Measurements from ENCODE around the gene ME3.
"Not testable (repeated sequence)": the region's sequence is repeated elsewhere in the genome, so short reads cannot be mapped to it uniquely, and the experiment has no call there.

Gene ME3

DNA sequence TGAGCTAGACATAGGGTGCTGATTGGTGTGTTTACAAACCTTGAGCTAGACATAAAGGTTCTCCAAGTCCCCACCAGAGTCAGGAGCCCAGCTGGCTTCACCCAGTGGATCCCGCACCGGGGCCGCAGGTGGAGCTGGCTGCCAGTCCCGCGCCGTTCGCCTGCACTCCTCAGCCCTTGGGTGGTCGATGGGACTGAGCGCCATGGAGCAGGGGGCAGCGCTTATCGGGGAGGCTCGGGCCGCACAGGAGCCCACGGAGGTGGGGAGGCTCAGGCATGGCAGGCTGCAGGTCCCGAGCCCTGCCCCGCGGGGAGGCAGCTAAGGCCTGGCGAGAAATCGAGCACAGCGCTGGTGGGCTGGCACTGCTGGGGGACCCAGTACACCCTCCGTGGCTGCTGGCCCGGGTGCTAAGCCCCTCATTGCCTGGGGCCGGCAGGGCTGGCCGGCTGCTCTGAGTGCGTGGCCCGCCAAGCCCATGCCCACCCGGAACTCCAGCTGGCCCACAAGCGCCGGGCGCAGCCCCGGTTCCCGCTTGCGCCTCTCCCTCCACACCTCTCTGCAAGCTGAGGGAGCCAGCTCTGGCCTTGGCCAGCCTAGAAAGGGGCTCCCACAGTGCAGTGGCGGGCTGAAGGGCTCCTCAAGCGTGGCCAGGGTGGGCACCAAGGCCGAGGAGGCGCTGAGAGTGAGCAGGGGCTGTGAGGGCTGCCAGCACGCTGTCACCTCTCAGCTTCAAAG, 238.9 kb downstream of the ME3 start:
- not testable (repeated sequence) for DNase-seq (ENCODE audit: low read depth in 2 of 2)

DNA sequence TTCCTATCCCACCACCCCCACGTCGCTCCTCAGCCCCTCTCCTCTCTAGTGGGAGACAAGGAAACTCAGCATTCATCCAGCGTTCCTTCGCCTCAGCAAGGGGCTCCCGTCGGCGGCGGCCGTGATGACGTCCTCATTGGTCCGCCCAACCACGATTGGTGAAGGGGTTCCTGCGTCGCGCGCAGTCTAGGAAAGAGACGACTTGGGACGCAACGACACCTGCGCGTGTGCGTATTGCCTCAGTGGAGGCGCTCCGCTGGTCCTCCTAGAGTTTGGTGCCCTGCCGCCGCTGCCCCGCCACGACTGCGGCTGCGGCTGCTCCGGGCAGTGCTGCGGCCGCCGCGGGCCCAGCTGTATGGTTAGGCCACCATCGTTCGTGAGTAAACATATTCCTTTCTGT, 241.2 kb downstream of the ME3 start:
- no peak for DNase-seq (ENCODE audit: low read depth in 2 of 2)

- no peak for DNase-seq (ENCODE audit: low read depth in 2 of 2)
Observed at GRCh38 chr11:86427441-86427840, 245.0 kb downstream of the ME3 start.

DNA sequence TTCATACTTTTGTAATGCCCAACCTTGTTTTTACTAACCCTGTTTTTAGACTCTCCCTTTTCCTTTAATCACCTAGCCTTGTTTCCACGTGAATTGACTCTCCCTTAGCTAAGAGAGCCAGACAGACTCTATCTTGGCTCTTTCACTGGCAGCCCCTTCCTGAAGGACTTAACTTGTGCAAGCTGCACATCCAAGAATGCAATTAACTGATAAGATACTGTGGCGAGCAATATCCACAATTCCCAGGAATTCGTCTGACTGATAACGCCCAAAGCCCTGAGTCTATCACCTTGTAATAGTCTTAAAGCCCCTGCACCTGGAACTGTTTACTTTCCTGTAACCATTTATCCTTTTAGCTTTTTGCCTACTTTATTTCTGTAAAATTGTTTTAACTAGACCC, 248.9 kb downstream of the ME3 start:
- DNase-seq (ENCODE audit: low read depth in 2 of 2), result not testable (repeated sequence)

DNA sequence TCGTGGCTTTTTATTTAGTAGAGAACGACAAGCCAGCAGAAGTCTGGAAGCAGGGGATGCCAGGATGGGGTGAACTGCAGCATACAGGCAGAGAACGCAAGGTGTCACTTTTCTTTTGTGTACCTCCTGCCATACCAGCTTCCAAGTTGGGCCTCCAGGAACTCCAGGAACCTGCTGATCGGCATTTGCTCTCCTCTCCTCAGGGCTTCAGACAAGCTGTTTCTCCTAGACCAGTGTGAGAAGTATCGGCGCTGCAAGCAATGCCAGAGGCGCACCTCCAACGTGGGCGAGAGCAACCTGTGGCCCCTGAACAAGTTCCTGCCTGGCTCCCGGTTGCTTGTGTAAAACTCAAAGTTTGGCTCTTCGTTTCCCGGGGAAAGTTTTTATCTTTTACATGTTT, 250.0 kb downstream of the ME3 start:
- DNase-seq (ENCODE audit: low read depth in 2 of 2), result no peak

- no peak for DNase-seq (ENCODE audit: low read depth in 2 of 2)
Observed at GRCh38 chr11:86421946-86422345, 250.5 kb downstream of the ME3 start.

DNA sequence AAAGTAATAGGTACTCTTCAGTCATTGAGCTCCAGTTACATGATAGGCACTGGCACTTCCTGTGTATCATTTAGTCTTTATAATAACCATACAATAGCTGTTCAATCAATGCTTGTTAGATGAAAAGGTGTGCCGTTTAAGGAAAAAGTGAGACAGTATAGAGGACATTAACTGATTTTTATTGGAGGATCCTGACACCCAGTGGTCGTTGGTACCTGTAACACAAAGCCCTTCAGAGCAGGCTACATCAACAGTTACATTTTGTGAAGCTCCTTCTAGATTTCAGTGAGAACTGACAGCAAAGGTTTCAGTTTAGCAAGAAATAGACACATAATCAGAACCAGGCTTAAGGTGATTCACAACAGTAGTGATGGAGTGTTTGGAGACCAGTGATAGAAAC, 253.5 kb downstream of the ME3 start:
- DNase-seq (ENCODE audit: low read depth in 2 of 2), result no peak

DNA sequence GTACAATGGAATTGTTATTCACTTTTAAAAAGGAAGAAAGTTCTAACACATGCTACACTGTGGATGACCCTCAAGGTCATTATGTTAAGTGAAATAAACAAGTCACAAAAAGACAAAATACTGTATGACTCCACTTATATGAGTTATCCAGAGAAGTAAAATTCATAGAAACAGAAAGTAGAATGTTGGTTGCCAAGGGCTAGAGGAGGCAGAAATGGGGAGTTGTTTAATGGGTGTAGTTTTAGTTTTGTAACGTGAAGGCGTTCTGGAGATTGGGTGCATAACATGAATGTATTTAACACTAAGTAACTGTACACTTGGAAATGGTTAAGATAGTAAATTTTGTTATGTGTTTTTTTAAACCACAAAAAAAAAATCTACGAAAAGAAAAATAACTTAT, 253.9 kb downstream of the ME3 start:
- no peak for DNase-seq (ENCODE audit: low read depth in 2 of 2)

DNA sequence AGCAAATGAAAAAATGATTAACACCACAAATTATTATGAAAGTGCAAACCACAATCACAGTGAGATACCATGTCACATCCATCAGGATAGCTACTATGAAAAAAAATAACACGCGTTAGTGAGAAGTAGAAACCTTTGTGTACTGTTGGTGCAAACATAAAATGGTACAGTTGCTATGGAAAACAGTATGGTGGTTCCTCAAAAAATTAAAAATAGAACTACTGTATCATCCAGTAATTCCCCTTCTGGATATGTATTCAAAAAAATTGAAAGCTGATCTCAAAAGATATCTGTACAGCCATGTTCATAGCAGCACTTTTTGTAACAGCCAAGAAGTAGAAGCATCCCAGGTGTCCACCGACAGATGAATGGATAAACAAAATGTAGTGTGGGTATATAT, 254.3 kb downstream of the ME3 start:
- no peak for DNase-seq (ENCODE audit: low read depth in 2 of 2)

DNA sequence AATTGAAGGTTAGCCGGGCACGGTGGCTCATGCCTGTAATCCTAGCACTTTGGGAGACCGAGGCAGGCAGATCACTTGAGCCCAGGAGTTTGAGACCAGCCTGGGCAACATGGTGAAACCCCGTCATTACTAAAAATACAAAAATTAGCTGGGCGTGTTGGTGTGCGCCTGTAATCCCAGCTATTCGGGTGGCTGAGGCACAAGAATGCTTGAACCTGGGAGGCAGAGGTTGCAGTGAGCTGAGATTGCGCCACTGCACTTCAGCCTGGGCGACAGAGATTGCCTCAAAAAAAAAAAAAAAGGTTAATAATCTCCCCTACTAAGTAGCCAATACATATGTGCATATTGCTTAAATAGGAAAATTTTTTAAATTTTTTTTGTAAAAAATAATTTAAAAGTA, 255.5 kb downstream of the ME3 start:
- DNase-seq (ENCODE audit: low read depth in 2 of 2), result not testable (repeated sequence)

- DNase-seq (ENCODE audit: low read depth in 2 of 2), result no peak
Observed at GRCh38 chr11:86416494-86416893, 255.9 kb downstream of the ME3 start.

DNA sequence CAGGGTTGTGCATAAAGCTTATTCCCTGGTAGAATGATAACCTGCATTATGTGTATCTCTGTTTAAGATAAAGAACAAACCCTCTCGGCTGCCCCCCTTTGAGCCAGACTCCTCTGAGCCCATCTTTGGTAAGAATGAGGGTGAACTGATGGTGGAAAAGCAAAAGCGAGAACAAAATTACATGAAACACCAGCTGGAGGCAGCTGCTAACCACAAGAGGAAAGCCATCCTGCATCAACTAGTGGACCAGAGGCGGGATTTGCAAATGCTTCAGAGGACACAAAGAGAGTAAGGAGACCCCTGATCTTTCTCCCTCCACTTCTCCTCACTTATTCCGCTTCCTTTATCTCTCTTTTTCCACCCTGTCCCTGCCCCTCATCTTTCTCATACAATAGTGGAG, 257.4 kb downstream of the ME3 start:
- no peak for DNase-seq (ENCODE audit: low read depth in 2 of 2)

DNA sequence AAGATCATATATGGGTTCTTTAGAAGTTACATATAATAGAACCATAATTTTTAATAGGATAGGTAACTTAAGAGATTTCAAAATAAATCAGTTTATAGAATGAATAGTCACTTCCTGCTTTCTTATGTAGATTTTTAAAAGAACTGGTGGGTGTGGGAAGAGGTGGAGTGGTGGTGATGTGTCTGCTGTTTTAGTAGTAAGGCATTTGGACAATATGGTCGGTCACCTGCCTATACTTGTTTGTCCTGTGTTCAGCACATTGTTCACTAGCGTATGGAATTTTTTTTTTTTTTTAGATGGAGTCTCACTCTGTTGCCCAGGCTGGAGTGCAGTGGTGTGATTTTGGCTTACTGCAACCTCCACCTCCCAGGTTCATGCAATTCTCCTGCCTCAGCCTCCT, 258.4 kb downstream of the ME3 start:
- DNase-seq (ENCODE audit: low read depth in 2 of 2), result no peak

DNA sequence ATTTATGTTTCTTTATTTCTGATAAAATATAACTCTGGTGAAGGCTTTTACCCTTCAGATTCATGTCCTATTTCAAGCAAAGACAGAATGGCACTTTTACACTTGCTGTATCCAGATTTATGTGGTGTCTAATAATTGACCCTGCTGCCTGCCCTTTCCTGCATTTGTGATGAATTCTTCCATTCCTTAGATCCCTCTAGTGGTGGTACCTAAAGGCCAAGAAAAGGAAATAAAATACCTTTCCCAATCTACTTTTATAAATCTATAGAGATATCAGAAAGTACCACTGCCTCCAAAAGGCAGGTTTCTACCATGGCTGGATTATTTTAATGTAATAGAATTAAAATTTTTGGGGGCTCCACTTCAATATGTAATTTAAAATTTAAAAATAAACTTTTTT, 263.6 kb downstream of the ME3 start:
- DNase-seq (ENCODE audit: low read depth in 2 of 2), result no peak

DNA sequence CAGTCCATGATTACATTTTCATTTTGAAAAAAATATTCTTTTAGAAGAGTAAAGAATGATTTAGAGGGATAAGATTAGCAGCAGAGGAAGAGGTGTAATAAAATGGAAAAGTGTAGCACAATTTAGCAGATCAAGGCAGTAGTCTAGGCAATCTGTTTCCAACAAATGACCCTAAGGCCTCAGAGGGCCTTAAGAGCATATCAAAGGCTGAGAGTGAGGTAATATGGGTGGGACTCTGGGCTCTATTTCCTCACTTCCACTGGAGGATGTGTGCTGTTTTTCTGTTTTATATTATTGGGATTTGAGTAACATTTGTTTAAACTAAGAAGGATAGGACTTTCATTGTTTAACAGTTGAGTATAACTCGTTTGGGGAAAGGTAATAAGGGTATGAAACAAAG, 269.0 kb downstream of the ME3 start:
- no peak for DNase-seq (ENCODE audit: low read depth in 2 of 2)

GRCh38 chr11:86398106-86398505, 274.3 kb downstream of the ME3 start:
- DNase-seq (ENCODE audit: low read depth in 2 of 2), result no peak

DNA sequence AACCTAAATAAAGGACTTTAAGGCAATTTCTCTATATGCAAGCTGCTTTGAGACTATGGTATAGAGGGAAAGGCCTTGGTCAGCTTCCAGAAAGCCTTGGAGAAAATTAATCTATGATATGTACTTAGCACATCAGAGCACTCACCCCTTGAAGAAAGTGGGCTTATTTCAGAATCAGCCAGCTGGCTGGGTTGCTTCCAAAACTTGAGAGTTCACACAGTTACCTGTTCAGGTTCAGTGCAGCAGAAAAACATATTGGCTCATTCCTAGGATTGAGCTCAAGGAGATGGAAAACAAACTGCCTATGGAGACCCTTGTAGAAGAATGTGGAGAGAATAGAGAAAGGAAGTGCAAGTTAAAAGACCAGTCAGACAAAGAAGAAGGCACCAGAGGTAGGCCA, 275.1 kb downstream of the ME3 start:
- DNase-seq (ENCODE audit: low read depth in 2 of 2), result no peak

DNA sequence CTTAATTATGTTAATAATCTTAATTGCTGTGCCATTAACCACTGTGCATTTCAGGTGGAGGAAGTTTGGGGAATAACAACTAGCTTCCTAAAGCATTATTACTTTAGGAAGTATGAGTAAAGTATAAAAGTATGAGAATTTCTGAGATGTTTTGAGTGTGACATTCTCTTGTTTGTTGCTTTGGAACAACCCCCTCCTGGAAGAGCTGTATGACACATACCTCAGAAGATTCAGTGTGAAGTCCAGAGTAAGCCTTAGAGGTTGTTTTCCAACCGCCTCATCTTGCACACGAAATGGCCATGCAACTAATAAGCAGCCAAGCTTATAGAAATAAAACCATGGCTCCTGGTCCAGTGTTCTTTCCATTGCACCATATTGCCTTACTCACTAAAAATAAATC, 276.0 kb downstream of the ME3 start:
- DNase-seq (ENCODE audit: low read depth in 2 of 2), result no peak

- no peak for DNase-seq (ENCODE audit: low read depth in 2 of 2)
Observed at GRCh38 chr11:86395061-86395551, 277.3 kb downstream of the ME3 start.

Measured in stimulated activated CD8-positive, alpha-beta memory T cell treated with anti-CD3 and anti-CD28 coated beads, Interleukin-15, amount 100 ng/mL, for 48 hours (primary cell).